HL-60 (cell line): ENCODE results near the gene STOML2.

Source experiments
- DNase-seq, 2 experiments: peaks; one replicate each; pipeline ENCODE4 v3.0.0-alpha.2; 2010 to 2020; ENCODE audit warnings: low read depth in 1 of 2, low spot score in 1 of 2
- H3K27ac ChIP-seq: fragments of 250-450 bp; sonication (Bioruptor Pico); replicated peaks from 2 replicates; pipeline ENCODE4 v1.5.1; 2020; ENCODE audit warnings: mild to moderate bottlenecking, moderate library complexity
- H3K27me3 ChIP-seq: fragments of 250-450 bp; sonication (Bioruptor Pico); 2 replicates; pipeline ENCODE4 v1.5.1; 2021; ENCODE audit warnings: mild to moderate bottlenecking, moderate library complexity; ENCODE audit not compliant: insufficient read depth, poor library complexity, severe bottlenecking
- H3K4me3 ChIP-seq: replicated peaks from 2 replicates; pipeline ENCODE4 v1.5.1; 2011; ENCODE audit warnings: mild to moderate bottlenecking, control low read depth, low read length; ENCODE audit not compliant: insufficient read depth
- GABPA ChIP-seq: IDR thresholded peaks from 2 replicates; pipeline ENCODE4 v1.6.1; 2012; ENCODE audit warnings: low read depth
- POLR2AphosphoS5 ChIP-seq: IDR thresholded peaks from 2 replicates; pipeline ENCODE4 v1.6.1; 2012; ENCODE audit warnings: low read depth
- SPI1 ChIP-seq: IDR thresholded peaks from 2 replicates; pipeline ENCODE4 v1.6.1; 2012; ENCODE audit warnings: low read depth, mild to moderate bottlenecking, borderline replicate concordance
- TF ChIP-seq, protein P1 (sequence below): IDR thresholded peaks from 2 replicates; pipeline ENCODE4 v1.6.1; 2012; ENCODE audit warnings: low read depth; ENCODE audit not compliant: insufficient replicate concordance
- TF ChIP-seq, protein P2 (sequence below): IDR thresholded peaks from one replicate; pipeline ENCODE4 v1.5.1; 2011; ENCODE audit warnings: low read length, control low read depth, inconsistent platforms; ENCODE audit not compliant: insufficient read depth

The STOML2 gene

GRCh38 chr9:35072461-35073278 is 30.3 kb downstream of the STOML2 start, which contains the start of gene VCP:
Gene VCP (minus strand): TSS chr9:35072625. CDS start chr9:35072353, 272 bp downstream.
- Histone ChIP-seq H3K27me3 (no peaks in the 10 kb centered on the region), H3K27ac (peak within 1 kb of the TSS; percentile 95), H3K4me3 (peak within 1 kb of the TSS; percentile 84)
- peak; percentile 94 to 99 for DNase-seq
- TF ChIP-seq POLR2AphosphoS5 = peak; percentile 94
- TF ChIP-seq, protein P1, sequence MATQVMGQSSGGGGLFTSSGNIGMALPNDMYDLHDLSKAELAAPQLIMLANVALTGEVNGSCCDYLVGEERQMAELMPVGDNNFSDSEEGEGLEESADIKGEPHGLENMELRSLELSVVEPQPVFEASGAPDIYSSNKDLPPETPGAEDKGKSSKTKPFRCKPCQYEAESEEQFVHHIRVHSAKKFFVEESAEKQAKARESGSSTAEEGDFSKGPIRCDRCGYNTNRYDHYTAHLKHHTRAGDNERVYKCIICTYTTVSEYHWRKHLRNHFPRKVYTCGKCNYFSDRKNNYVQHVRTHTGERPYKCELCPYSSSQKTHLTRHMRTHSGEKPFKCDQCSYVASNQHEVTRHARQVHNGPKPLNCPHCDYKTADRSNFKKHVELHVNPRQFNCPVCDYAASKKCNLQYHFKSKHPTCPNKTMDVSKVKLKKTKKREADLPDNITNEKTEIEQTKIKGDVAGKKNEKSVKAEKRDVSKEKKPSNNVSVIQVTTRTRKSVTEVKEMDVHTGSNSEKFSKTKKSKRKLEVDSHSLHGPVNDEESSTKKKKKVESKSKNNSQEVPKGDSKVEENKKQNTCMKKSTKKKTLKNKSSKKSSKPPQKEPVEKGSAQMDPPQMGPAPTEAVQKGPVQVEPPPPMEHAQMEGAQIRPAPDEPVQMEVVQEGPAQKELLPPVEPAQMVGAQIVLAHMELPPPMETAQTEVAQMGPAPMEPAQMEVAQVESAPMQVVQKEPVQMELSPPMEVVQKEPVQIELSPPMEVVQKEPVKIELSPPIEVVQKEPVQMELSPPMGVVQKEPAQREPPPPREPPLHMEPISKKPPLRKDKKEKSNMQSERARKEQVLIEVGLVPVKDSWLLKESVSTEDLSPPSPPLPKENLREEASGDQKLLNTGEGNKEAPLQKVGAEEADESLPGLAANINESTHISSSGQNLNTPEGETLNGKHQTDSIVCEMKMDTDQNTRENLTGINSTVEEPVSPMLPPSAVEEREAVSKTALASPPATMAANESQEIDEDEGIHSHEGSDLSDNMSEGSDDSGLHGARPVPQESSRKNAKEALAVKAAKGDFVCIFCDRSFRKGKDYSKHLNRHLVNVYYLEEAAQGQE = no peak

DNA sequence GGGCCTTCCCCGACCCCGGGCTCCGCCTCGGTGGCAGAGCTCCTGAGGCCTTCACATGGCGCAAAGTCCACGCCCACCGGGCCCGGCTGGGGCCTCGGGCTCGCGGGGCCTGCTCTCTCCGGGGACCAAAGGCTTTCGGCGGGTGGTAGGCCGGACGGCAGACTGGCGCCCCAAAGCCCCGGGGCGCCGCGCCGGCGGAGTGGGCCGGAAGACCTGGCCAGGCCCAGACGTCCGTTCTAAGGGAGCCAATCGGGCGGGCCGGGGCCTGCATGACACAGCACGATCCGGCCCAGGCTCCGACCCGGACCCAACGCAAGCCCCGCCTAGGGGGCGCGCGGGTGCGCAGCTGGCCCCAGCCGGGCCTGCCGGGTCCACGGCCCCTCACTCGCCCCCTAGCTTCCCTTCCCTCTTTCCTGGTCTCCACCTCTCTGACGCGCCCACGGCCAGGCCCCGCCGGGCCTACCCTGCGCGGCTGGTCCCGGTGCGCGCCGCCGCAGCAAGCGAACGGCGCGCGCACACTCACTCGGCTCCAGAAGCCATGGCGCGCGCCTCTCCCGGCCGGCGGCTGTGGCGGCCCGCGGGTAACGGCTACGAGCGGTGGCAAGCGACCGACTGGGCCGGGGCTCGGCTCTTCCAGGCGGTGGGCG is 31.0 kb downstream of the STOML2 start:
- Histone ChIP-seq H3K27ac (peak overlapping the region; percentile 95), H3K27me3 (no peaks in the 10 kb centered on the region), H3K4me3 (peak overlapping the region; percentile 84)
- TF ChIP-seq POLR2AphosphoS5 = no peak
- TF ChIP-seq, protein P2, sequence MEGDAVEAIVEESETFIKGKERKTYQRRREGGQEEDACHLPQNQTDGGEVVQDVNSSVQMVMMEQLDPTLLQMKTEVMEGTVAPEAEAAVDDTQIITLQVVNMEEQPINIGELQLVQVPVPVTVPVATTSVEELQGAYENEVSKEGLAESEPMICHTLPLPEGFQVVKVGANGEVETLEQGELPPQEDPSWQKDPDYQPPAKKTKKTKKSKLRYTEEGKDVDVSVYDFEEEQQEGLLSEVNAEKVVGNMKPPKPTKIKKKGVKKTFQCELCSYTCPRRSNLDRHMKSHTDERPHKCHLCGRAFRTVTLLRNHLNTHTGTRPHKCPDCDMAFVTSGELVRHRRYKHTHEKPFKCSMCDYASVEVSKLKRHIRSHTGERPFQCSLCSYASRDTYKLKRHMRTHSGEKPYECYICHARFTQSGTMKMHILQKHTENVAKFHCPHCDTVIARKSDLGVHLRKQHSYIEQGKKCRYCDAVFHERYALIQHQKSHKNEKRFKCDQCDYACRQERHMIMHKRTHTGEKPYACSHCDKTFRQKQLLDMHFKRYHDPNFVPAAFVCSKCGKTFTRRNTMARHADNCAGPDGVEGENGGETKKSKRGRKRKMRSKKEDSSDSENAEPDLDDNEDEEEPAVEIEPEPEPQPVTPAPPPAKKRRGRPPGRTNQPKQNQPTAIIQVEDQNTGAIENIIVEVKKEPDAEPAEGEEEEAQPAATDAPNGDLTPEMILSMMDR = peak; percentile 6
- TF ChIP-seq SPI1 = no peak
- no peak for TF ChIP-seq GABPA
- peak; percentile 66 to 80 for DNase-seq

GRCh38 chr9:35070823-35071813 is 31.8 kb downstream of the STOML2 start:
- Histone ChIP-seq H3K27me3 (no peaks in the 10 kb centered on the region), H3K4me3 (peak overlapping the region; percentile 84), H3K27ac (peak overlapping the region; percentile 95)
- DNase-seq = peak in 1 of 2 experiments; percentile 13
- no peak for TF ChIP-seq SPI1
- TF ChIP-seq POLR2AphosphoS5 = no peak
- no peak for TF ChIP-seq GABPA
- TF ChIP-seq, protein P2 = no peak
- TF ChIP-seq, protein P1 = no peak
